ENCODE results near the gene ANKS3. TPM values are rescaled to one million over a fixed set of nuclear protein-coding genes. Genes with fewer than 3 reads are reported as not detected.

The ANKS3 gene
- total RNA-seq, 1 experiment from 2014 or later = 22.6 TPM

DNA sequence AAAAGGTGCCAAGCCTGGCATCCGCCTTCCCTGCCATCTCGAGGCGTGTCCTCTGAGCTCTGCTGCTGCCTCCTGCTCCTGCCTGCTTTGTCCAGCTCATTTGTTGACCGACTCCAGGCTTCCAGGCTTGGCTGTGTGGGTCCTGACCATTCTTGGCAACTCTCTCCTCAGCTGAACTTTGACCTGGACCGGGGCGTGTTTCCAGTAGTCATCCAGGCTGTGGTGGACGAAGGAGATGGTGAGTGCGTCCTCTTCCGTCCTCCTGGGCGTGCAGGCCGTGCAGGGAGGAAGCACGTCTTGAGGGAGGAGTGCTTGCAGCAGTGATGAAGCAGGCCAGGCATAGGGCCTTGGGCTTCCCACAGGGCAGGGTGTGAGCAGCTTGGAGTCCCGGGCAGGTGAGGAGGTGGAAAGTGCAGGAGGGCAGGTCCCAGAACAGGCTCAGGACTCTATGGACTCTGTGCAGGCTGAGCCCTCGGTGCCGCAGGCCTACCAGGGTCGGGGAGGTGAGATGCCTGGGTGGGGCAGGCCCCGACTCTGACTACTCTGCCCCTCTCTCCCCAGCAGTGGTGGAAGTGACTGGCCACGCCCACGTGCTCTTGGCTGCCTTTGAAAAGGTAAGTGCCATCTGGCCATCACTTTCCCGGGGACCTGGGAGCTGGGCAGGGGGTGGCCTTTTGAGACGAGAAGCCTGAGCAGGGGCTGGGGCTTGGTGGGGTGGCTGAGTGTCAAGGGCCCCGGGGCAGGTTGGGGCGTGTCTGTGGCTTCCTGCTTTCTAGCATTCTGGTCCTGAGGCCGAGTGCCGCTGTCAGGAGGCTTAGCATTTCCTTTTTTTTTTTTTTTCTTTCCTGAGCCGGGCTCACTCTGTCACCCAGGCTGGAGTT lies 69.3 kb downstream of the ANKS3 start:
- CTCF ChIA-PET = no interaction called here
- BruUV-seq (replicated peaks) = no TSS peak

GRCh38 chr16:4663777-4664465 lies 70.2 kb downstream of the ANKS3 start:
- H3K36me3 ChIP-seq (ENCODE audit: low read depth, low read length) = peaks cover 7% of the 10 kb centered on the region
- no peaks in the 10 kb centered on the region for H3K9me2 ChIP-seq (replicated peaks; ENCODE audit: low read length)
- no peak overlapping the region for H2AFZ ChIP-seq (ENCODE audit: low read length)
- DNase-seq (no peak), ATAC-seq (no peak; the same call in 1 of the 2 replicates)
- no peaks in the 10 kb centered on the region for H3F3A ChIP-seq (ENCODE audit: low read length, unreplicated experiment)
- no peak overlapping the region for H3K4me3 ChIP-seq (ENCODE audit: low read length)
- POLR2A ChIA-PET (ENCODE audit: unreplicated experiment) = no interaction called here
- no peaks in the 10 kb centered on the region for H3K79me2 ChIP-seq (ENCODE audit: low read length)
- H3K4me1 ChIP-seq (ENCODE audit: insufficient read depth, low read length) = no peaks in the 10 kb centered on the region; the same call in 1 of the 2 replicates
- H3K27me3 ChIP-seq (ENCODE audit: low read length) = no peaks in the 10 kb centered on the region
- BruUV-seq (replicated peaks) = no TSS peak
- TF ChIP-seq EZH2 (IDR thresholded peaks at IDR 0.05; ENCODE audit: low read length, unreplicated experiment) (no peak), EZH2phosphoT487 (IDR thresholded peaks at IDR 0.05; ENCODE audit: borderline replicate concordance, low read length) (no peak)
- TF ChIP-seq, protein P1, sequence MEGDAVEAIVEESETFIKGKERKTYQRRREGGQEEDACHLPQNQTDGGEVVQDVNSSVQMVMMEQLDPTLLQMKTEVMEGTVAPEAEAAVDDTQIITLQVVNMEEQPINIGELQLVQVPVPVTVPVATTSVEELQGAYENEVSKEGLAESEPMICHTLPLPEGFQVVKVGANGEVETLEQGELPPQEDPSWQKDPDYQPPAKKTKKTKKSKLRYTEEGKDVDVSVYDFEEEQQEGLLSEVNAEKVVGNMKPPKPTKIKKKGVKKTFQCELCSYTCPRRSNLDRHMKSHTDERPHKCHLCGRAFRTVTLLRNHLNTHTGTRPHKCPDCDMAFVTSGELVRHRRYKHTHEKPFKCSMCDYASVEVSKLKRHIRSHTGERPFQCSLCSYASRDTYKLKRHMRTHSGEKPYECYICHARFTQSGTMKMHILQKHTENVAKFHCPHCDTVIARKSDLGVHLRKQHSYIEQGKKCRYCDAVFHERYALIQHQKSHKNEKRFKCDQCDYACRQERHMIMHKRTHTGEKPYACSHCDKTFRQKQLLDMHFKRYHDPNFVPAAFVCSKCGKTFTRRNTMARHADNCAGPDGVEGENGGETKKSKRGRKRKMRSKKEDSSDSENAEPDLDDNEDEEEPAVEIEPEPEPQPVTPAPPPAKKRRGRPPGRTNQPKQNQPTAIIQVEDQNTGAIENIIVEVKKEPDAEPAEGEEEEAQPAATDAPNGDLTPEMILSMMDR (conservative IDR thresholded peaks at IDR 0.05; ENCODE audit: low read depth, low read length) = no peak
- H3K27ac ChIP-seq (ENCODE audit: low read length) = no peak overlapping the region
- no peaks in the 10 kb centered on the region for H3K9me3 ChIP-seq (ENCODE audit: low read length)
- no peak overlapping the region for H3K4me2 ChIP-seq (ENCODE audit: low read length)
- CTCF ChIA-PET = no interaction called here
- H4K20me1 ChIP-seq (ENCODE audit: low read length) = no peaks in the 10 kb centered on the region
- intact Hi-C loops (cut with micrococcal nuclease) = no loop called here
- no peak overlapping the region for H3K9ac ChIP-seq (ENCODE audit: low read length)

More for the DNA sequence above, 69.3 kb downstream of the ANKS3 start:
- ATAC-seq = peak; percentile 36
- Histone ChIP-seq H3K9me2 (replicated peaks; ENCODE audit: low read length) (no peaks in the 10 kb centered on the region), H4K20me1 (ENCODE audit: low read length) (no peaks in the 10 kb centered on the region), H3K79me2 (ENCODE audit: low read length) (no peaks in the 10 kb centered on the region), H3K4me3 (ENCODE audit: low read length) (no peak overlapping the region), H3K36me3 (ENCODE audit: low read depth, low read length) (peaks cover 7% of the 10 kb centered on the region), H3F3A (ENCODE audit: low read length, unreplicated experiment) (no peaks in the 10 kb centered on the region), H3K9ac (ENCODE audit: low read length) (no peak overlapping the region), H3K9me3 (ENCODE audit: low read length) (no peaks in the 10 kb centered on the region), H3K4me1 (ENCODE audit: insufficient read depth, low read length) (no peaks in the 10 kb centered on the region; the same call in 1 of the 2 replicates), H2AFZ (ENCODE audit: low read length) (no peak overlapping the region), H3K27me3 (ENCODE audit: low read length) (no peaks in the 10 kb centered on the region), H3K4me2 (ENCODE audit: low read length) (no peak overlapping the region), H3K27ac (ENCODE audit: low read length) (no peak overlapping the region)
- intact Hi-C loops (cut with micrococcal nuclease) = no loop called here
- no peak for DNase-seq
- POLR2A ChIA-PET (ENCODE audit: unreplicated experiment) = no interaction called here
- no peak for TF ChIP-seq EZH2 (IDR thresholded peaks at IDR 0.05; ENCODE audit: low read length, unreplicated experiment)
- TF ChIP-seq, protein P1 (conservative IDR thresholded peaks at IDR 0.05; ENCODE audit: low read depth, low read length) = no peak
- no peak for TF ChIP-seq EZH2phosphoT487 (IDR thresholded peaks at IDR 0.05; ENCODE audit: borderline replicate concordance, low read length)

DNA sequence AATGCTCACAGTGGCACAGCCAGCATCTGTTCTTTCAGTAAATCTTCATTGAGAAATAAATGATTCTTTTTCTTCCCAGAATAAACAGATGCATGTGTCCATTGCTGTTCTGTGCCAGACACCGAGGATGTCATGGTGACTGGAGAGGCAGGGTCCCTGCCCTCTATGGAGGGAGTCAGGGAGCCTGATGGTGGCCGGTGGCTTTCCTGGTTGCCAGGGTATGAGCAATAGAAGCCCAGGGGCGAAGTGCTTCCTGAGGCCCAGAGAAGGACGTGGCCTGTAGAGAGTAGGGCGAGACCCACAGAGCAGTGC lies 70.7 kb downstream of the ANKS3 start:
- Histone ChIP-seq H3F3A (ENCODE audit: low read length, unreplicated experiment) (no peaks in the 10 kb centered on the region), H2AFZ (ENCODE audit: low read length) (no peak overlapping the region), H3K36me3 (ENCODE audit: low read depth, low read length) (peaks cover 3% of the 10 kb centered on the region), H4K20me1 (ENCODE audit: low read length) (no peaks in the 10 kb centered on the region), H3K27ac (ENCODE audit: low read length) (no peak overlapping the region), H3K9ac (ENCODE audit: low read length) (no peak overlapping the region), H3K4me2 (ENCODE audit: low read length) (no peak overlapping the region), H3K4me3 (ENCODE audit: low read length) (no peak overlapping the region), H3K27me3 (ENCODE audit: low read length) (no peaks in the 10 kb centered on the region), H3K9me2 (replicated peaks; ENCODE audit: low read length) (no peaks in the 10 kb centered on the region), H3K4me1 (ENCODE audit: insufficient read depth, low read length) (no peaks in the 10 kb centered on the region; the same call in 1 of the 2 replicates), H3K9me3 (ENCODE audit: low read length) (no peaks in the 10 kb centered on the region), H3K79me2 (ENCODE audit: low read length) (no peaks in the 10 kb centered on the region)
- CTCF ChIA-PET = no interaction called here
- POLR2A ChIA-PET (ENCODE audit: unreplicated experiment) = no interaction called here
- intact Hi-C loops (cut with micrococcal nuclease) = no loop called here
- no peak for TF ChIP-seq EZH2phosphoT487 (IDR thresholded peaks at IDR 0.05; ENCODE audit: borderline replicate concordance, low read length)
- TF ChIP-seq EZH2 (IDR thresholded peaks at IDR 0.05; ENCODE audit: low read length, unreplicated experiment) = no peak
- TF ChIP-seq, protein P1 (conservative IDR thresholded peaks at IDR 0.05; ENCODE audit: low read depth, low read length) = no peak
- DNase-seq = no peak
- no TSS peak for BruUV-seq (replicated peaks)
- ATAC-seq = 0 out of 2 replicates have a peak, but pooled peaks have one; percentile 30

Data from PC-3 (cell line).